Spinal cord (tissue), 10 donors: Measurements from ENCODE around the gene SEZ6L. TPM values are rescaled to one million over a fixed set of nuclear protein-coding genes. Genes with fewer than 3 reads are reported as not detected.

Source experiments
- DNase-seq, 6 donors: peaks; one replicate each; pipeline versions ENCODE4 v3.0.0 to v3.0.0-alpha.2; 2013 to 2015; ENCODE audit warnings: low spot score in 6 of 6, low read depth in 4 of 6
- H3K27ac ChIP-seq: one replicate; pipeline ENCODE4 v1.5.1; 2013; ENCODE audit warnings: low read depth, low read length, control low read depth
- H3K27me3 ChIP-seq: one replicate; pipeline ENCODE4 v1.6.1; 2013; ENCODE audit warnings: low read length; ENCODE audit not compliant: control insufficient read depth, insufficient read depth
- H3K36me3 ChIP-seq: one replicate; pipeline ENCODE4 v1.6.1; 2013; ENCODE audit warnings: low read length; ENCODE audit not compliant: control insufficient read depth, insufficient read depth
- H3K4me1 ChIP-seq: one replicate; pipeline ENCODE4 v1.6.1; 2013; ENCODE audit warnings: low read length; ENCODE audit not compliant: control insufficient read depth, insufficient read depth
- H3K4me3 ChIP-seq: one replicate; pipeline ENCODE4 v1.5.1; 2013; ENCODE audit warnings: low read depth, low read length, control low read depth
- H3K9me3 ChIP-seq: one replicate; pipeline ENCODE4 v1.6.1; 2013; ENCODE audit warnings: low read length; ENCODE audit not compliant: control insufficient read depth, insufficient read depth
- WGBS: methylation state at CpG from one replicate; pipeline ENCODE4 v1.1.5; 2013; ENCODE audit warnings: missing lambda C conversion rate; ENCODE audit not compliant: insufficient coverage; 5-methylcytosine and 5-hydroxymethylcytosine counted together
- polyA plus RNA-seq, 2 donors: library from polyadenylated mRNA; unstranded; fragments of 120-200 nt; gene quantifications; one replicate each; pipeline ENCODE4 v1.2.1, GENCODE V29; 2013; ENCODE audit not compliant: insufficient read length in 2 of 2
- total RNA-seq, 2 donors: library from RNA; depleted of rRNA in 1 of 2; stranded (reverse); fragments of 120-200 nt in 1 of 2; fragments of >200 nt in 1 of 2; gene quantifications; one replicate each; pipeline versions ENCODE4 v1.2.3 to v1.2.4, GENCODE V29; 2013 to 2014
- donor health status: healthy.

Gene SEZ6L
- total and polyA plus RNA-seq, 4 donors = 31.6 to 115 (median 87.4) TPM

GRCh38 chr22:26377170-26377830 lies 208.0 kb downstream of the SEZ6L start:
- Histone ChIP-seq H3K4me3 (no peak overlapping the region), H3K36me3 (peaks cover 24% of the 10 kb centered on the region), H3K27ac (no peak overlapping the region), H3K4me1 (peaks cover 6% of the 10 kb centered on the region), H3K9me3 (no peaks in the 10 kb centered on the region), H3K27me3 (no peaks in the 10 kb centered on the region)
- 15% methylated on average over 12 of the region's 15 CpGs for WGBS
- DNase-seq = peak in 2 of 6 donors; percentile 32 to 77

DNA sequence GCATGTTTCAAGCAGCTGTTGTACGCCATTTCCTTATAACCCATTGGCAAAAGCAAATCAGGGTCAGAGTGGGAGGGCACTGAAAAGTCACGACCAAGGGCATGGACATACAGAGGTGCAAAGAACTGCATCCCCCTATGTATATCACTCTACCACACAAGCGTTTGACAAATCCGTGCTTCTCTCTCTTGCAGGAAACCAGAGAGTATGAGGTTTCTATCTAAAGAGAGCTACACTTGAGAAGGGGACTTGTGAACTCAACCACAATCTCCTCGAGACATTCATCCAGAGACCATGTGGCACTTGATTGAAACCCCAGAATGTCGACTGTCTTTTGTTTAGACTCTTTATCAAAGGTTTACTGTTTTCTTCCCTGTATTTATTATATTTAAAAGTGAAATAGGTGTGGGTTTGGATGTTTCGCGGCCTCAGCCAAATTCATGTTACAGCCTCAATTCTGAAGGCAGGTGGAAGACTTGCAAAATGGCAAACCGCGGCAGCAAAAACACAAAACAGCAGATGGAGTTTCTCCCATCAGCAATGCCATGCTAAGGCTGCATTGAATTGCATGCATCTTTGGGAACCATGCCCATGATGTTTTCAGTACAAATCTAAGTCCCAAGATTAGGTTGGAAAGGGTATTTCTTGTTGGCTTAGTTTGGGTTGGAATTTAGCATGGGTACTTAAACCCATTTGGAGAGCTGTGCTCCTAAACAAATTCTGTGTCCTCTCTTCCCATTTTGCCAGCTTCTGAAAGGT lies 211.0 kb downstream of the SEZ6L start:
- H3K4me1 ChIP-seq = no peaks in the 10 kb centered on the region
- no peaks in the 10 kb centered on the region for H3K9me3 ChIP-seq
- peak in 1 of 6 donors; percentile 75 for DNase-seq
- H3K27ac ChIP-seq = no peak overlapping the region
- WGBS = 100% methylated on average over 4 of the region's 10 CpGs
- H3K27me3 ChIP-seq = no peaks in the 10 kb centered on the region
- H3K4me3 ChIP-seq = no peak overlapping the region
- peaks cover 24% of the 10 kb centered on the region for H3K36me3 ChIP-seq

DNA sequence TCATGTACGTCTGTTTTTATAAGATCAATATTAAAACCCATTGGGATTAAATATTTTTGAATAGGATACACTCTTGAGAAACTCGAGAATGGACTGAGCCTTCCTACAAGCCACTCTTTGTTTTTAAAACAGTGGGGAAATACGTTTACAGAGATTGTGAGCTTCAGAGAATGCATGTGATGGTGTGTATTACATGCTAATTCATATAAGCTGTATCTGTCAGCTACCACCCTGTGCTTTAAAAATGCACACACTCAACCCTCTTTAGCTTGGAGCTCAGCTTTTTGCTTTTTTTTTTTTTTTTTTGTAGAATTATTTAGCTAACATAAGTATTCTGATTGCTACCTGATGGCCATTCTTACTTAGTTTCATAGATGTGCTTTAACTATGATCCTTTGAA lies 213.5 kb downstream of the SEZ6L start:
- WGBS = no CpG with 5 or more reads among the region's 3 CpGs
- Histone ChIP-seq H3K27me3 (no peaks in the 10 kb centered on the region), H3K9me3 (no peaks in the 10 kb centered on the region), H3K4me1 (no peaks in the 10 kb centered on the region), H3K27ac (no peak overlapping the region), H3K36me3 (peaks cover 16% of the 10 kb centered on the region), H3K4me3 (no peak overlapping the region)
- DNase-seq = no peak

- H3K4me3 ChIP-seq = no peak overlapping the region
- no peaks in the 10 kb centered on the region for H3K27me3 ChIP-seq
- DNase-seq = no peak
- no peaks in the 10 kb centered on the region for H3K9me3 ChIP-seq
- H3K36me3 ChIP-seq = peaks cover 6% of the 10 kb centered on the region
- H3K27ac ChIP-seq = no peak overlapping the region
- 71% methylated on average over 5 of the region's 7 CpGs for WGBS
- no peaks in the 10 kb centered on the region for H3K4me1 ChIP-seq
These were observed 214.8 kb downstream of the SEZ6L start for GRCh38 chr22:26383968-26384556.

- WGBS = no CpG with 5 or more reads among the region's 1 CpG
- Histone ChIP-seq H3K27ac (no peak overlapping the region), H3K4me1 (no peaks in the 10 kb centered on the region), H3K36me3 (no peaks in the 10 kb centered on the region), H3K27me3 (no peaks in the 10 kb centered on the region), H3K4me3 (no peak overlapping the region), H3K9me3 (no peaks in the 10 kb centered on the region)
- DNase-seq = no peak
These were observed 215.9 kb downstream of the SEZ6L start for GRCh38 chr22:26385164-26385563.

- Histone ChIP-seq H3K36me3 (no peaks in the 10 kb centered on the region), H3K4me3 (no peak overlapping the region), H3K4me1 (no peaks in the 10 kb centered on the region), H3K27me3 (no peaks in the 10 kb centered on the region), H3K27ac (no peak overlapping the region), H3K9me3 (no peaks in the 10 kb centered on the region)
- WGBS = no CpG with 5 or more reads among the region's 3 CpGs
- no peak for DNase-seq
These were observed 219.9 kb downstream of the SEZ6L start for GRCh38 chr22:26389125-26389524.

DNA sequence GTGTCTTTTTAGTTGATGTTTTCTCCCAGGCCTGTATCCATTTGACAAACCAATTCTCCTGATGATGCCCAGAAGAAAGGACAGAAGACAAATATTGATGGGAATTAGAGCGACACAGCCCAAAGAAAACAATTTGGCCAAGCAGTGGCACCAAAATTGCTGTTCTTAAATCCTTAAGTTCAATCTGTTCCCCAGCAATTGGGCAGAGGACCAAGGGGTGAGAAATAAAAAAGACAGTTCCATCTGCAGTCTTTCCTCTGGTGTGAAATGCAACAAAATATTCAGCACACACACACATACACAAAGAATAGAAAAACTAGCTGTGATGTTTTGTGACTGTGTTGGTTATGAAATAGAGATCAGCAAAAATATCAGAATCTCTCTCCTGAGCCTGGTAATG lies 221.8 kb downstream of the SEZ6L start:
- Histone ChIP-seq H3K9me3 (no peaks in the 10 kb centered on the region), H3K4me1 (no peaks in the 10 kb centered on the region), H3K36me3 (no peaks in the 10 kb centered on the region), H3K27ac (no peak overlapping the region), H3K4me3 (no peak overlapping the region), H3K27me3 (no peaks in the 10 kb centered on the region)
- WGBS = no CpG with 5 or more reads among the region's 1 CpG
- peak in 1 of 6 donors; percentile 73 for DNase-seq

DNA sequence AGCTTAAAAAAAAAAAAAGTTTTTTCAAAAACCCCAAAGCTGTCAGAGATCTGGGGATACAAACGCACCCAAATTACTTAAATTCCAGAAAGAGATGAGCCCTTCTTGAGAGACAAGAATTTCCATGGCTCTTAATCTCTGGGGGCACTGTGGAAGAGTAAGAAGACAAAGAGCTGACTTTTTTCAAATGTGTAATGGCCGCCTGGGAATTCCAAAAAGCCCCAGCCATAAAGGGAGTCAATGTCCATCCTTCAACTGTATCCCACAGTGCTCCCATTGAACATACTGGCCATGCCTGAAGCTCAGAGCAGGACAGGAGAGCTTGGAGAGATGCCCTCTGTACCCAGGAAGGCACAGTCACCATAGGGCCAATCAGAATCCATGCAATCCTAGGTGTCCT lies 222.4 kb downstream of the SEZ6L start:
- no peak for DNase-seq
- no peak overlapping the region for H3K4me3 ChIP-seq
- no peaks in the 10 kb centered on the region for H3K9me3 ChIP-seq
- H3K27me3 ChIP-seq = no peaks in the 10 kb centered on the region
- no CpG with 5 or more reads among the region's 2 CpGs for WGBS
- H3K27ac ChIP-seq = no peak overlapping the region
- H3K4me1 ChIP-seq = no peaks in the 10 kb centered on the region
- H3K36me3 ChIP-seq = no peaks in the 10 kb centered on the region

- Histone ChIP-seq H3K27me3 (no peaks in the 10 kb centered on the region), H3K9me3 (no peaks in the 10 kb centered on the region), H3K4me3 (no peak overlapping the region), H3K4me1 (no peaks in the 10 kb centered on the region), H3K36me3 (no peaks in the 10 kb centered on the region), H3K27ac (no peak overlapping the region)
- 47% methylated on average over 2 of the region's 2 CpGs for WGBS
- DNase-seq = no peak
These were observed 224.7 kb downstream of the SEZ6L start for GRCh38 chr22:26393929-26394328.
